ENCODE results near the gene LRRC55.

DNA sequence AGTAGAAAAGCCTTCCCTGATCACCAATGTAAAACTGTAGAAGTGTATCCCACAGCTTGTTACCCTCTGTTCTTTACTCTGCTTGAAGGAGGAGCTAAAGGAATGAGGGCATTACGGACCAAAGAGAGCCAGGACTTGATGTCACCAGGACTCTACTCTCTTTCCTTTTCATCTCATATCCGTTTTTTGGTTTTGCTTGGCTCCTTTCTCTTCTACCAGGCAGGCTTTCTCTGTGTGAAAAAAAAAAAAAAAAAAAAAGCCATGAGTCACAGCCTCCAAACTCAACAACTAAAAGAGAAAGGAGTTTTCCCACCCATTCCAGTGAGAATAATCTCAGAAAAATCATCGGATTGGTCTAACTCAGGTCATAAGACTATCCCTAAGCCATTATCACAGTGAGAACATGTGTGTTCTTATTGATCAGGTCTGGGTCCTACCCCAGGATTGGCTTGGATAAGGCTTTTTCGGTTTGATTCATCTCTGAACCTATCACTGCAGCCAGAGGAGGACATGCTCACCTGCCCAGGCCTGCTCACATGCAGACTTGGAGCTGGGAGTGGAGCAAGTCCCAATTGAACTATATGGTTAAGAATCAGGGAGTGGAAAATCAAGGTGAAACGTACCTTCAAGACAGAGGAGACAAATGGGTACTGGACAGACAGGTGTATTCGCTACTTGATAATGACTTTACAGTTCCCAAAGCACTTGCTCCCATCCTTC, 19.4 kb upstream of the LRRC55 start:
- TF ChIP-seq CBX3 (IDR thresholded peaks at IDR 0.05; ENCODE audit: low read depth) = no peak
- TF ChIP-seq SP1 (IDR thresholded peaks at IDR 0.05; ENCODE audit: low read depth) = no peak
- TF ChIP-seq, protein P1, sequence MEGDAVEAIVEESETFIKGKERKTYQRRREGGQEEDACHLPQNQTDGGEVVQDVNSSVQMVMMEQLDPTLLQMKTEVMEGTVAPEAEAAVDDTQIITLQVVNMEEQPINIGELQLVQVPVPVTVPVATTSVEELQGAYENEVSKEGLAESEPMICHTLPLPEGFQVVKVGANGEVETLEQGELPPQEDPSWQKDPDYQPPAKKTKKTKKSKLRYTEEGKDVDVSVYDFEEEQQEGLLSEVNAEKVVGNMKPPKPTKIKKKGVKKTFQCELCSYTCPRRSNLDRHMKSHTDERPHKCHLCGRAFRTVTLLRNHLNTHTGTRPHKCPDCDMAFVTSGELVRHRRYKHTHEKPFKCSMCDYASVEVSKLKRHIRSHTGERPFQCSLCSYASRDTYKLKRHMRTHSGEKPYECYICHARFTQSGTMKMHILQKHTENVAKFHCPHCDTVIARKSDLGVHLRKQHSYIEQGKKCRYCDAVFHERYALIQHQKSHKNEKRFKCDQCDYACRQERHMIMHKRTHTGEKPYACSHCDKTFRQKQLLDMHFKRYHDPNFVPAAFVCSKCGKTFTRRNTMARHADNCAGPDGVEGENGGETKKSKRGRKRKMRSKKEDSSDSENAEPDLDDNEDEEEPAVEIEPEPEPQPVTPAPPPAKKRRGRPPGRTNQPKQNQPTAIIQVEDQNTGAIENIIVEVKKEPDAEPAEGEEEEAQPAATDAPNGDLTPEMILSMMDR (IDR thresholded peaks at IDR 0.05 in 2 of 3, conservative IDR thresholded peaks at IDR 0.05 in 1 of 3; ENCODE audit: borderline replicate concordance in 1 of 3, insufficient read depth in 1 of 3, low read depth in 2 of 3, low read length in 2 of 3) = no peak
- no peak for TF ChIP-seq EZH2phosphoT487 (IDR thresholded peaks at IDR 0.05; ENCODE audit: borderline replicate concordance)
- TF ChIP-seq ZFX (IDR thresholded peaks at IDR 0.05) = no peak
- TF ChIP-seq FOSL1 (IDR thresholded peaks at IDR 0.05; ENCODE audit: low read depth) = no peak
- TF ChIP-seq EZH2 (IDR thresholded peaks at IDR 0.05) = no peak
- TF ChIP-seq, protein P2, sequence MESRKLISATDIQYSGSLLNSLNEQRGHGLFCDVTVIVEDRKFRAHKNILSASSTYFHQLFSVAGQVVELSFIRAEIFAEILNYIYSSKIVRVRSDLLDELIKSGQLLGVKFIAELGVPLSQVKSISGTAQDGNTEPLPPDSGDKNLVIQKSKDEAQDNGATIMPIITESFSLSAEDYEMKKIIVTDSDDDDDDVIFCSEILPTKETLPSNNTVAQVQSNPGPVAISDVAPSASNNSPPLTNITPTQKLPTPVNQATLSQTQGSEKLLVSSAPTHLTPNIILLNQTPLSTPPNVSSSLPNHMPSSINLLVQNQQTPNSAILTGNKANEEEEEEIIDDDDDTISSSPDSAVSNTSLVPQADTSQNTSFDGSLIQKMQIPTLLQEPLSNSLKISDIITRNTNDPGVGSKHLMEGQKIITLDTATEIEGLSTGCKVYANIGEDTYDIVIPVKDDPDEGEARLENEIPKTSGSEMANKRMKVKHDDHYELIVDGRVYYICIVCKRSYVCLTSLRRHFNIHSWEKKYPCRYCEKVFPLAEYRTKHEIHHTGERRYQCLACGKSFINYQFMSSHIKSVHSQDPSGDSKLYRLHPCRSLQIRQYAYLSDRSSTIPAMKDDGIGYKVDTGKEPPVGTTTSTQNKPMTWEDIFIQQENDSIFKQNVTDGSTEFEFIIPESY (IDR thresholded peaks at IDR 0.05; ENCODE audit: extremely low read depth, insufficient replicate concordance, low read length) = no peak
- TF ChIP-seq, protein P3, sequence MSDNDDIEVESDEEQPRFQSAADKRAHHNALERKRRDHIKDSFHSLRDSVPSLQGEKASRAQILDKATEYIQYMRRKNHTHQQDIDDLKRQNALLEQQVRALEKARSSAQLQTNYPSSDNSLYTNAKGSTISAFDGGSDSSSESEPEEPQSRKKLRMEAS (IDR thresholded peaks at IDR 0.05) = no peak
- no peak for TF ChIP-seq CEBPB (IDR thresholded peaks at IDR 0.05; ENCODE audit: low read depth)
- no peak for TF ChIP-seq JUND (IDR thresholded peaks at IDR 0.05)
